Natural killer cell treated with Interleukin-12 subunit alpha and Interleukin-12 subunit beta and Interleukin-15 and Interleukin-18, amount 100 ng/mL, for 72 hours (primary cell): ENCODE data around the gene HTR3D. TPM values are rescaled to one million over a fixed set of nuclear protein-coding genes. Genes with fewer than 3 reads are reported as not detected.

Source experiments
- ATAC-seq, 2 donors: fragments of 150-1000 bp; cut with Tn5 transposase in 1 of 2; sonication (Bioruptor Pico), chemical (Tn5 transposase) in 1 of 2; 2 replicates each; pipeline ENCODE4 v1.10.0; 2021
- DNase-seq: peaks from one replicate; pipeline ENCODE4 v3.0.0; 2022; ENCODE audit warnings: low spot score
- H3K27ac Mint-ChIP-seq, 2 donors: 1 replicate in 1 of 2; 2 replicates in 1 of 2; pipeline ENCODE4 v1.8.0; 2022; ENCODE audit warnings: mixed read lengths in 2 of 2, mild to moderate bottlenecking in 1 of 2, moderate library complexity in 1 of 2
- H3K27me3 Mint-ChIP-seq, 2 donors: 1 replicate in 1 of 2; 2 replicates in 1 of 2; pipeline ENCODE4 v1.8.0; 2022; ENCODE audit warnings: mixed read lengths in 2 of 2
- H3K36me3 Mint-ChIP-seq: one replicate; pipeline ENCODE4 v1.8.0; 2022; ENCODE audit warnings: mixed read lengths
- H3K4me1 Mint-ChIP-seq, 2 donors: 1 replicate in 1 of 2; 2 replicates in 1 of 2; pipeline ENCODE4 v1.8.0; 2022; ENCODE audit warnings: low read depth in 2 of 2, mixed read lengths in 2 of 2, mild to moderate bottlenecking in 1 of 2
- H3K4me3 Mint-ChIP-seq: one replicate; pipeline ENCODE4 v1.8.0; 2022; ENCODE audit warnings: mixed read lengths
- H3K9me3 Mint-ChIP-seq: 2 replicates; pipeline ENCODE4 v1.8.0; 2022; ENCODE audit warnings: mixed read lengths
- total RNA-seq, 2 donors: library from RNA; stranded (reverse); gene quantifications; one replicate each; pipeline ENCODE4 v1.2.3, GENCODE V29; 2022

The HTR3D gene
- total RNA-seq: not detected

- Mint-ChIP-seq H3K4me1 (no peaks in the 10 kb centered on the region), H3K27me3 (peaks cover 5 to 15% of the 10 kb centered on the region in 2 donors), H3K36me3 (no peaks in the 10 kb centered on the region), H3K27ac (no peak within 1 kb of the TSS), H3K4me3 (no peak within 1 kb of the TSS), H3K9me3 (no peaks in the 10 kb centered on the region)
- no peak for DNase-seq
- no peak for ATAC-seq
Observed at GRCh38 chr3:184031187-184031792, at the start of gene HTR3D. Gene HTR3D, plus strand, starts transcription at chr3:184031742. Its CDS starts 0 bp downstream, at chr3:184031742.

DNA sequence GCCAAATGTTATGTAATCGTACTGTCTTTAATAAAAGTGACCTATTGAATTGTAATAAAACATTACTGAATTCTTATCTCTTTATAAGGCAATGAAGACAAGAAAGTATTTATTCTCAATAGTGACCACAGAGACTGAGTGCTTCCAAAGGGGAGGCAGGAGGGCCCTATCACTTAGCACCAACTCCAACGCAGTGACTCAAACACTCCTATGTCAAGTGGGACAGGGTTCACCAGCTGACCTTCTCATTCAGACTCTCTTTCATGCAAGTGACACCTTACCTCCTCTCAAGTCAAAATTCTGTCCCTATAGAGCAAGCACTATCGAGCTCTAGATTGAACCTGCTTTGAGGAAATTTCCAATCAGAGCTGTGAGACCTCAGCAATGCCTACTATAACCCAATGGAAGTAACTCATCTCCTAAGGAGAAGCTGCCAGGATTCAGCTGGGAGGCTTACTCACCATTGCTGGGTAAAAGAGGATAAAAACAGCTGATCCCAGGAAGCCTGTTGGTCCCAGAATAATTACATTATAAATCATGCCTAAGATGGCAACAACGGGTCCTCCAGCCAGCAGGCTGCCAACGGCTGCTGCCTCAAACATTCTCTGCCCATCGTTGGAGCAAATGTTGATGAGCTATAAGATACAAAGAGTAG lies 49.4 kb upstream of the HTR3D start:
- H3K27ac Mint-ChIP-seq: no peak overlapping the region
- DNase-seq: no peak
- H3K9me3 Mint-ChIP-seq: no peaks in the 10 kb centered on the region
- H3K4me3 Mint-ChIP-seq: no peak overlapping the region
- no peaks in the 10 kb centered on the region for H3K27me3 Mint-ChIP-seq
- no peak for ATAC-seq
- no peaks in the 10 kb centered on the region for H3K4me1 Mint-ChIP-seq
- H3K36me3 Mint-ChIP-seq: peaks cover 5% of the 10 kb centered on the region

GRCh38 chr3:183984127-183984740 lies 47.3 kb upstream of the HTR3D start:
- H3K4me3 Mint-ChIP-seq: no peak overlapping the region
- no peaks in the 10 kb centered on the region for H3K9me3 Mint-ChIP-seq
- DNase-seq (no peak), ATAC-seq (no peak)
- peaks cover 0 to 3% of the 10 kb centered on the region in 2 donors for H3K4me1 Mint-ChIP-seq
- H3K27me3 Mint-ChIP-seq: no peaks in the 10 kb centered on the region
- H3K27ac Mint-ChIP-seq: no peak overlapping the region
- H3K36me3 Mint-ChIP-seq: peaks cover 4% of the 10 kb centered on the region

DNA sequence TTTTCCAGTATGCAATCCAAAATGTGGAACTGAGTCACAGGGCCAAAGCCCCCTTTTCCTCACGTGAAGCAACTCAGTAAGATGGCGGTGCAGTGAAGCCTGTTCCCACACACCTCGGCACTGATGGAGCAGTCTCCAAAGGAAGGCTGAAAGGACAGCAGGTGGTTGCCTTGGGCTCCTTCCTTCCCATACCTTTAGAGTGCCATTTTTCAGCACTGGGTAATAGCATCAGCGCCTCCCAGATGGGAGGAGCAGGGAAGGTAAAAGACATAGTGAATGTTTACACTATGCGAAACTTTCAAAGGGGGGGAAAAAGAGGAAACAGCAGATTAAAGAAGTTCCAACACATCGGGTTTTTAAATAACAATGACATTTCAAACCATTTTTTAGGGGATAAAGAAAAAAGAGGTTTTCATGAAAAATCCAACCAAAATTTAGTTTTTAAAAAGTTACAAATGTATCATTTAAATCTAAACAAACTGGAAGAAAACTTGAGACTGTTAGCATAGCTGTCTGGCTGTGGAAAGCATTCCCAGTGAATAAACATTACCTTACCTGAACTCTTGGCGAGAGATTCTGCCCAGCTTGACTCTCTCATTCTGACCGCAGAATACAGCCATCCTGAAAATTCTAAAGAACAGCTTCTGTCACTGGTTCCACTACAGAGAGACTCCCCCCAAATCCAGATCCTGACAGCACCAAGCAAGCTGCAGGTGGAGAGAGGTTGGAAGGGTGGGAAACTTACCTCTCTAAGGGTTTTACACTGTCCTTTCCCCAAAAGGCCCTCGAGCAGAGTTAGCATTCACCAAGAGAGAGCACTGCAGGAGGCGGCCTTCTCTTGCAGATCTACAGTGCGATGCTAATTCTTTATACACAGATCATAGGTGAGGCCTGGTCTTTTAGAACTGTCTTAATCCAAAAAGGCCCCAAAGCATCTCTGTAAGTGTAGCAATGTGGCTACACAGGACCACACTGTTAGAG lies 46.5 kb upstream of the HTR3D start:
- ATAC-seq: no peak
- Mint-ChIP-seq H3K4me1 (peaks cover 0 to 3% of the 10 kb centered on the region in 2 donors), H3K27me3 (no peaks in the 10 kb centered on the region), H3K4me3 (no peak overlapping the region), H3K36me3 (peaks cover 4% of the 10 kb centered on the region), H3K27ac (no peak overlapping the region), H3K9me3 (no peaks in the 10 kb centered on the region)
- DNase-seq: no peak

DNA sequence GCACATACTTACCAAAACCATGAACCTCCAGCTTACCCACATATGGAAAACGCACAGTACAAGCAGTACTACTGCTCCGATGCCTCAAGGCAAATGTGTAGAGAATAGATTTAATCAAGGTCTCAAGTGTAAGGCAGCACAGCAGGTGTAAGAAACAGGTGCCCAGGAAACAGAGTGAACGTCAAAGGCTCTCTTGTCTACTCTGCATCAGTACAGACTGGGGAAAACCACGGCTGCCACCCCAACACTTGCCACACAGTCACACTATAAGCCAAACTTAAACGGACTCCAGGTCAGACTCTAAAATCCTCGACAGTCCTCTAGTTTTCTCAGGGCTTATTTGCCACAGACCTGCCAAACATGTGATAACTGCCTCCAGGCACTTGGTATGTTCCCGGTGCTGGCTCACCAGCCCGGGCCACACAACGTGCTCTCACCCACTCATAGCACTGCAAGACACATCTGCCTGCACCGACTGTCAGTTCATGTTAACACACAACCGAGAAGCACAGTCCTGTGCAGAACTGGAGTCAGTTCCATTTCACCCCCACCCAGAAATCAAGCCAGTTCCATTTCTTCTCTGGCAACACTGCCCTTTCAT lies 44.4 kb upstream of the HTR3D start:
- H3K36me3 Mint-ChIP-seq: peaks cover 4% of the 10 kb centered on the region
- no peak overlapping the region for H3K4me3 Mint-ChIP-seq
- DNase-seq: no peak
- H3K4me1 Mint-ChIP-seq: peaks cover 0 to 3% of the 10 kb centered on the region in 2 donors
- ATAC-seq: no peak
- no peaks in the 10 kb centered on the region for H3K9me3 Mint-ChIP-seq
- no peak overlapping the region for H3K27ac Mint-ChIP-seq
- H3K27me3 Mint-ChIP-seq: no peaks in the 10 kb centered on the region

DNA sequence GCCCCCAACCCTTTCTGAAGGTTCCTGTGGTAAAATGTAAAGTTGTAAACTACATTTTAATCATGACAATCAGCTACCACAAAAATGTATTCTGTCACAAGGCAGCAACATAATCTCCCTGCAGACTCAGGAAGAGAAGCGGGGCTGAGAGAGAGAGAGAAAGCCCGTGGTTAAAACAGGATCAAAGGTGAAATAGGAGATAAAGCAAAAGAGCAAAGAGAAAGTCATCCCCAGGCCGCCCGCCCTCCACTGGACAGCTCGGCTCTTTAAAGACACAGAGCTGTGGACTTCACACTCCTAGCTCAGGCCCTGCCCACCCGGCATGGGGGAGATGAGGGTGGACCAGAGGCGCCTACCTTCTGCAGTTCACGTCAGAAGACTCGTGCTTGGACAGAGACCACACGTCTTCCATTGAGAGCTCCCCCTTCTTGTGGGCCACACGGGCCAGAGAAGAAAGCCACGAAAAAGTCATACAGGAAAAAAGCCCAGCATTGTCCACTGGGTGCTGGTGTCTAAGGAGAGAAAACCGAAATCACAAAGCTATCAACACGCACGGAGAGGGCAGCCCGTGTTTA lies 43.2 kb upstream of the HTR3D start:
- Mint-ChIP-seq H3K4me3 (no peak overlapping the region), H3K4me1 (peaks cover 0 to 3% of the 10 kb centered on the region in 2 donors)

DNA sequence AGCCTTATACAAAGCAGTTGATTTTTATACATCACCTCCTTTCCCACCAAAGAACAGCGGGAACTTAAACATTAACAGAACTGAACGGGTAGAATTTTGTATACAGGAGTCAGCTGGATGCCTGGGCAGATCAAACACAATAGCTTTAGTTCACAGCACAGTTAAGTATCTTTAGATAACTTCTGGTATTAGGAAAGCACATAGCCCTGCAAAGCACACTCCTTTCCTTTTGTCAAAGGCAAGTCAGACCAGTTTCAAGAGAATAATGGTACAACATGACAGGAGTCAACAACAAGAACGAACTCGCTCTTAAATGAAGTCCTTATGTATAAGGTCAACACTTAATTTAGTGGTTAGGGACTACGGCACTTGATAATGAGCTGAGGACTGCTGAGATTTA lies 40.1 kb upstream of the HTR3D start:
- Mint-ChIP-seq H3K4me1 (peaks cover 0 to 3% of the 10 kb centered on the region in 2 donors), H3K27me3 (no peaks in the 10 kb centered on the region), H3K4me3 (no peak overlapping the region), H3K9me3 (no peaks in the 10 kb centered on the region), H3K36me3 (peaks cover 4% of the 10 kb centered on the region), H3K27ac (no peak overlapping the region)
- no peak for ATAC-seq
- no peak for DNase-seq

More for the DNA sequence above, 43.2 kb upstream of the HTR3D start:
- no peak overlapping the region for H3K27ac Mint-ChIP-seq
- H3K27me3 Mint-ChIP-seq: no peaks in the 10 kb centered on the region
- DNase-seq: no peak
- ATAC-seq: no peak
- H3K9me3 Mint-ChIP-seq: no peaks in the 10 kb centered on the region
- peaks cover 4% of the 10 kb centered on the region for H3K36me3 Mint-ChIP-seq

- H3K4me1 Mint-ChIP-seq: peaks cover 8 to 9% of the 10 kb centered on the region in 2 donors
- DNase-seq (no peak), ATAC-seq (no peak)
- H3K36me3 Mint-ChIP-seq: no peaks in the 10 kb centered on the region
- no peaks in the 10 kb centered on the region for H3K9me3 Mint-ChIP-seq
- H3K4me3 Mint-ChIP-seq: no peak overlapping the region
- peak overlapping the region in 1 of 2 donors; percentile 39 for H3K27ac Mint-ChIP-seq
- H3K27me3 Mint-ChIP-seq: no peaks in the 10 kb centered on the region
Observed at GRCh38 chr3:184001761-184002160, 29.8 kb upstream of the HTR3D start.

GRCh38 chr3:184002469-184002868 lies 29.1 kb upstream of the HTR3D start:
- Mint-ChIP-seq H3K27ac (no peak overlapping the region), H3K9me3 (no peaks in the 10 kb centered on the region), H3K36me3 (no peaks in the 10 kb centered on the region), H3K27me3 (no peaks in the 10 kb centered on the region), H3K4me3 (no peak overlapping the region), H3K4me1 (peaks cover 8 to 9% of the 10 kb centered on the region in 2 donors)
- DNase-seq (no peak), ATAC-seq (no peak)

DNA sequence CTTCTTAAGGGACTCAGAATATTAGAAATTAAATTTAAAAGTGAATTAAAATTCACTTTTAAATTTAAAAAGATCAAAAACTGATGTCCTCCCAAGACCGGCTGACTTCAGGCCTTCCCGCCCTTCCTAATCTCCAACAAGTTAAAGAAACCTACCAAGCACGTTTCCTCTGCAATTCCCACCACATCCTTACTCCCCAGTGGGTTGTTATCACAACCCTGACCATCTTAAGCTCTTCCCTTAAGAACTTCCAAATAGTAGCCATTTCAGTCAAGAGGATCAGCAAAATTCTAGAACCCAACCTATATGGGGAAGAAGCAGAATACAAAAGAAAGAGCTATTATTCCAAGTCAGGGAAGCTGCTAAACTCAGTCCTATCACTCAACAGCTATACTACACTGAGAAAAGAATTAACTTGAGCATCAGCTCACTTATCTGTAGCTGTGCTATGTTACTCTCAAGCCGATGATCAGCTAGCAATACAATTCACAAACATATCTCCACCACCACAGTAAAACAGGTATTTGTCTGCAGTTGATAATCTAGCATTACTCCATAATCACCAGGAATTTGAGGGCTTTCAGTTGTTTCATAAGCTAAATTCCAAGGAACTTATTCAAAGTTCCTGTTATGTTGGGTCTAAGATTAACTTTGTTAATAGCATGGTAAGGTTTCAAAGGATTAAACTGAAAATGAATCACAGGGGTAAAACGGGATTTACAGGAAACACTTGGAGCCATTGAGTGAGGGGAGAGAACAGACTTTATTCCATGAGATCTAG lies 28.2 kb upstream of the HTR3D start:
- Mint-ChIP-seq H3K27ac (no peak overlapping the region), H3K4me1 (peaks cover 8 to 9% of the 10 kb centered on the region in 2 donors), H3K4me3 (no peak overlapping the region), H3K9me3 (no peaks in the 10 kb centered on the region), H3K27me3 (no peaks in the 10 kb centered on the region), H3K36me3 (no peaks in the 10 kb centered on the region)
- DNase-seq: no peak
- ATAC-seq: no peak

GRCh38 chr3:184004476-184004875 lies 27.1 kb upstream of the HTR3D start:
- DNase-seq (no peak), ATAC-seq (no peak)
- H3K36me3 Mint-ChIP-seq: no peaks in the 10 kb centered on the region
- no peak overlapping the region for H3K27ac Mint-ChIP-seq
- peaks cover 8 to 9% of the 10 kb centered on the region in 2 donors for H3K4me1 Mint-ChIP-seq
- H3K27me3 Mint-ChIP-seq: no peaks in the 10 kb centered on the region
- no peak overlapping the region for H3K4me3 Mint-ChIP-seq
- no peaks in the 10 kb centered on the region for H3K9me3 Mint-ChIP-seq

DNA sequence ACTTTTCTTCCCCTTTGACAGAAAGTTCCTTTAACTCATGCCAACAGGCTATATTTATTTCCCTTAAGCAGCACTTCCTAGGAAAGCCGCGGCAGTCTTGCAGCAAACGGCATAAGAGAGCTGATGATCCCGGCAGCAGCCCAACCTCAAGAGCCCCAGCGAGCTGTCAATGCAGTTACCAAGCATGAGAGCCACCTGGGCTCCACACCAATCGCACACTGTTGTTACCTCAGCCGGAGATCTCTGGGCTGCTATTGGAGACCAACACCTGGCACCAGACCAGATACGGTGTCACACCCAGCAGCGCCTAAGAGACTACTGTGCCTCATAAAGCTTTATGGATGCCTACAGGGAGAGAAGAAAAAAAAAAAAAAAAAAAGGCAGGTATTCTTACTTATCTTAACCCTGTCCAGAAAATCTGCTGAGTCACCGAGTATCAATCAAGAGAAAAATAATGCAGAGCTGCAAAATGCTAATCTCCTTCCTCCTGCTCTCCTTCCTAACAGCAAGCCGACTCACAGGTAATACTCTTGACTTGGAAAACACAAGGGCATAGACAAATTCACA lies 25.5 kb upstream of the HTR3D start:
- no peak overlapping the region for H3K4me3 Mint-ChIP-seq
- H3K27me3 Mint-ChIP-seq: no peaks in the 10 kb centered on the region
- H3K36me3 Mint-ChIP-seq: peaks cover 3% of the 10 kb centered on the region
- H3K4me1 Mint-ChIP-seq: peaks cover 8 to 9% of the 10 kb centered on the region in 2 donors
- ATAC-seq (no peak), DNase-seq (no peak)
- H3K27ac Mint-ChIP-seq: peak overlapping the region in 1 of 2 donors; percentile 27
- H3K9me3 Mint-ChIP-seq: no peaks in the 10 kb centered on the region
